Thyroid gland (tissue), 4 donors: ENCODE data around the gene PLEKHB2.
"Not testable (repeated sequence)": the region's sequence is repeated elsewhere in the genome, so short reads cannot be mapped to it uniquely, and the experiment has no call there.

Source experiments
- POLR2A ChIP-seq, 2 donors: fragments of 450-650 bp; IDR thresholded peaks; one replicate each; pipeline ENCODE4 v1.6.1; 2017; ENCODE audit warnings: antibody characterized with exemption in 2 of 2, mild to moderate bottlenecking in 2 of 2, moderate library complexity in 1 of 2
- TF ChIP-seq, protein P1 (sequence below), 6 experiments: fragments of 200-600 bp in 3 of 6; fragments of 450-650 bp in 3 of 6; sonication (generic) in 3 of 6; IDR thresholded peaks; one replicate each; pipeline ENCODE4 v1.5.1; 2016 to 2019; ENCODE audit warnings: antibody characterized with exemption in 6 of 6, mild to moderate bottlenecking in 2 of 6, inconsistent platforms in 1 of 6, moderate library complexity in 1 of 6

DNA sequence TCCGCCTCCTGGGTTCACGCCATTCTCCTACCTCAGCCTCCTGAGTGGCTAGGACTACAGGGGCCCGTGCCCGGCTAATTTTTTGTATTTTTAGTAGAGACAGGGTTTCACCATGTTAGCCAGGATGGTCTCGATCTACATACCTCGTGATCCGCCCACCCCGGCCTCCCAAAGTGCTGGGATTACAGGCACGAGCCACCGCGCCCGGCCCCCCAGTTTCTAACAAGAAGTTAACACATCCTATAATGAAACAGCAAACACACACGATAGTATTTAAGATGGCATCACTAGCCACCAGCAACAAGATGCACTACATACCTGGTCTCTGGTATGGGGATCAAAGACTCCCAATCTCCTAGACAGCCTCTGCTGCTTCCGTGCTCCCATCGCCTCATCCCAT is 29.6 kb upstream of the PLEKHB2 start:
- not testable (repeated sequence) for TF ChIP-seq POLR2A (IDR thresholded peaks at IDR 0.05)
- TF ChIP-seq, protein P1, sequence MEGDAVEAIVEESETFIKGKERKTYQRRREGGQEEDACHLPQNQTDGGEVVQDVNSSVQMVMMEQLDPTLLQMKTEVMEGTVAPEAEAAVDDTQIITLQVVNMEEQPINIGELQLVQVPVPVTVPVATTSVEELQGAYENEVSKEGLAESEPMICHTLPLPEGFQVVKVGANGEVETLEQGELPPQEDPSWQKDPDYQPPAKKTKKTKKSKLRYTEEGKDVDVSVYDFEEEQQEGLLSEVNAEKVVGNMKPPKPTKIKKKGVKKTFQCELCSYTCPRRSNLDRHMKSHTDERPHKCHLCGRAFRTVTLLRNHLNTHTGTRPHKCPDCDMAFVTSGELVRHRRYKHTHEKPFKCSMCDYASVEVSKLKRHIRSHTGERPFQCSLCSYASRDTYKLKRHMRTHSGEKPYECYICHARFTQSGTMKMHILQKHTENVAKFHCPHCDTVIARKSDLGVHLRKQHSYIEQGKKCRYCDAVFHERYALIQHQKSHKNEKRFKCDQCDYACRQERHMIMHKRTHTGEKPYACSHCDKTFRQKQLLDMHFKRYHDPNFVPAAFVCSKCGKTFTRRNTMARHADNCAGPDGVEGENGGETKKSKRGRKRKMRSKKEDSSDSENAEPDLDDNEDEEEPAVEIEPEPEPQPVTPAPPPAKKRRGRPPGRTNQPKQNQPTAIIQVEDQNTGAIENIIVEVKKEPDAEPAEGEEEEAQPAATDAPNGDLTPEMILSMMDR (IDR thresholded peaks at IDR 0.05), result not testable (repeated sequence)
